Body of pancreas (tissue), 4 donors: ENCODE data around the gene PCCA. TPM values are rescaled to one million over a fixed set of nuclear protein-coding genes. Genes with fewer than 3 reads are reported as not detected.

Source experiments
- ATAC-seq: fragments of 150-250 bp; one replicate; pipeline ENCODE4 v1.9.1; 2016
- DNase-seq, 4 donors: peaks; one replicate each; pipeline ENCODE4 v3.0.0-alpha.2; 2019
- H3K27ac ChIP-seq, 4 donors: fragments of 200-600 bp; sonication (generic); 1 replicate in 3 of 4; 2 replicates in 1 of 4; pipeline versions ENCODE4 v1.5.1 to v1.6.1; 2016 to 2019; ENCODE audit warnings: mild to moderate bottlenecking in 1 of 4, mixed read lengths in 1 of 4, moderate library complexity in 1 of 4
- H3K27me3 ChIP-seq, 2 donors: fragments of 200-600 bp; sonication (generic); one replicate each; pipeline ENCODE4 v1.6.0; 2016; ENCODE audit warnings: mild to moderate bottlenecking in 1 of 2
- H3K36me3 ChIP-seq, 2 donors: fragments of 200-600 bp; sonication (generic); replicated peaks in 1 of 2; 2 replicates each; pipeline ENCODE4 v1.5.1; 2016; ENCODE audit warnings: low read depth in 2 of 2; ENCODE audit not compliant: insufficient read depth in 1 of 2
- H3K4me1 ChIP-seq: fragments of 200-600 bp; sonication (generic); one replicate; pipeline ENCODE4 v1.6.0; 2016
- H3K4me3 ChIP-seq, 2 donors: fragments of 200-600 bp; sonication (generic); 1 replicate in 1 of 2; 2 replicates in 1 of 2; pipeline ENCODE4 v1.5.1; 2016 to 2019
- H3K9me3 ChIP-seq, 3 donors: fragments of 200-600 bp; sonication (generic); 1 replicate in 2 of 3; 2 replicates in 1 of 3; pipeline ENCODE4 v1.5.1; 2016
- CTCF ChIP-seq, 7 experiments: fragments of 450-650 bp in 4 of 7; fragments of 200-600 bp in 3 of 7; sonication (generic) in 3 of 7; IDR thresholded peaks; one replicate each; pipeline ENCODE4 v1.5.1; 2016 to 2019; ENCODE audit warnings: antibody characterized with exemption in 7 of 7
- POLR2A ChIP-seq, 3 donors: fragments of 450-650 bp; IDR thresholded peaks; one replicate each; pipeline ENCODE4 v1.6.1; 2016; ENCODE audit warnings: antibody characterized with exemption in 3 of 3, mild to moderate bottlenecking in 2 of 3
- WGBS, 2 donors: methylation state at CpG; one replicate each; pipeline ENCODE4 v1.1.5; 2017; 5-methylcytosine and 5-hydroxymethylcytosine counted together
- intact Hi-C: fragments of 100-400 bp; cut with DNase I; formaldehyde crosslinking; loops from one replicate; pipeline ENCODE4 v1.15.1; 2023
- total RNA-seq, 2 donors: library from RNA; depleted of rRNA; stranded (reverse); fragments of >200 nt; gene quantifications; one replicate each; pipeline ENCODE4 v1.1.0, GENCODE V29; 2016

The PCCA gene
- total RNA-seq, 2 donors from 2014 or later: 45.2 to 46.2 TPM

- no peak overlapping the region for H3K27ac ChIP-seq
- H3K36me3 ChIP-seq: no peaks in the 10 kb centered on the region
- H3K4me1 ChIP-seq: no peaks in the 10 kb centered on the region
- no peak for ATAC-seq
- no peak overlapping the region for H3K4me3 ChIP-seq
- intact Hi-C loops: no loop called here
- DNase-seq: no peak
- WGBS, 2 donors: 81 to 88% methylated on average over 3 of the region's 3 CpGs
- no peak for TF ChIP-seq POLR2A (IDR thresholded peaks at IDR 0.05)
- TF ChIP-seq CTCF (IDR thresholded peaks at IDR 0.05): no peak
- H3K27me3 ChIP-seq: no peaks in the 10 kb centered on the region
- no peaks in the 10 kb centered on the region for H3K9me3 ChIP-seq
Observed at GRCh38 chr13:100484702-100485101, 395.8 kb downstream of the PCCA start.

GRCh38 chr13:100485265-100485664 is 396.4 kb downstream of the PCCA start:
- 56 to 93% methylated on average over 2 of the region's 2 CpGs for whole genome bisulfite sequencing, 2 donors
- Histone ChIP-seq H3K27me3 (no peaks in the 10 kb centered on the region), H3K36me3 (no peaks in the 10 kb centered on the region), H3K4me1 (no peaks in the 10 kb centered on the region), H3K27ac (no peak overlapping the region), H3K9me3 (no peaks in the 10 kb centered on the region), H3K4me3 (no peak overlapping the region)
- no peak for DNase-seq
- no peak for TF ChIP-seq POLR2A (IDR thresholded peaks at IDR 0.05)
- TF ChIP-seq CTCF (IDR thresholded peaks at IDR 0.05): no peak
- intact Hi-C loops: no loop called here
- no peak for ATAC-seq

- 51 to 75% methylated on average over 4 of the region's 4 CpGs for WGBS, 2 donors
Observed at GRCh38 chr13:100490692-100491091, 401.8 kb downstream of the PCCA start.

GRCh38 chr13:100491164-100491842 is 402.4 kb downstream of the PCCA start:
- no peak overlapping the region for H3K4me3 ChIP-seq
- TF ChIP-seq CTCF (IDR thresholded peaks at IDR 0.05) (no peak), POLR2A (IDR thresholded peaks at IDR 0.05) (no peak)
- ATAC-seq (peak; percentile 40), DNase-seq (peak in 1 of 4 donors; percentile 36)
- H3K27ac ChIP-seq: peak overlapping the region in 1 of 4 donors; percentile 33
- no peaks in the 10 kb centered on the region for H3K4me1 ChIP-seq
- 73 to 81% methylated on average over 8 of the region's 8 CpGs for WGBS, 2 donors
- no peaks in the 10 kb centered on the region for H3K27me3 ChIP-seq
- no peaks in the 10 kb centered on the region for H3K36me3 ChIP-seq
- intact Hi-C loops: no loop called here
- H3K9me3 ChIP-seq: no peaks in the 10 kb centered on the region

More at GRCh38 chr13:100490692-100491091, 401.8 kb downstream of the PCCA start:
- H3K4me3 ChIP-seq: no peak overlapping the region
- H3K9me3 ChIP-seq: no peaks in the 10 kb centered on the region
- H3K27me3 ChIP-seq: no peaks in the 10 kb centered on the region
- peak overlapping the region in 1 of 4 donors; percentile 33 for H3K27ac ChIP-seq
- intact Hi-C loops: no loop called here
- TF ChIP-seq POLR2A (IDR thresholded peaks at IDR 0.05) (no peak), CTCF (IDR thresholded peaks at IDR 0.05) (no peak)
- peak; percentile 24 for ATAC-seq
- DNase-seq: no peak
- no peaks in the 10 kb centered on the region for H3K4me1 ChIP-seq
- no peaks in the 10 kb centered on the region for H3K36me3 ChIP-seq

GRCh38 chr13:100493418-100493817 is 404.5 kb downstream of the PCCA start:
- intact Hi-C loops: no loop called here
- Histone ChIP-seq H3K27ac (no peak overlapping the region), H3K4me1 (no peaks in the 10 kb centered on the region), H3K4me3 (no peak overlapping the region), H3K36me3 (no peaks in the 10 kb centered on the region), H3K27me3 (no peaks in the 10 kb centered on the region), H3K9me3 (no peaks in the 10 kb centered on the region)
- ATAC-seq (no peak), DNase-seq (peak in 1 of 4 donors; percentile 8)
- WGBS, 2 donors: 85 to 92% methylated on average over 7 of the region's 7 CpGs
- no peak for TF ChIP-seq CTCF (IDR thresholded peaks at IDR 0.05)
- TF ChIP-seq POLR2A (IDR thresholded peaks at IDR 0.05): no peak
